GM19240 (cell line): ENCODE data around the gene LINC00632.
A peak's percentile ranks its signal among the peaks of the same experiment; 100 is the strongest.
"Not testable (repeated sequence)": the region's sequence is repeated elsewhere in the genome, so short reads cannot be mapped to it uniquely, and the experiment has no call there.

Experiments
- DNase-seq: peaks from one replicate; pipeline ENCODE4 v3.0.0; 2011; ENCODE audit warnings: low spot score; ENCODE audit not compliant: insufficient read length

LINC00632 gene

GRCh38 chrX:140709421-140709846 is at the start of gene LINC00632:
Gene LINC00632, plus strand, starts transcription at chrX:140709759.
- DNase-seq: no peak

GRCh38 chrX:140661643-140662042 is 47.9 kb upstream of the LINC00632 start:
- DNase-seq: no peak

DNA sequence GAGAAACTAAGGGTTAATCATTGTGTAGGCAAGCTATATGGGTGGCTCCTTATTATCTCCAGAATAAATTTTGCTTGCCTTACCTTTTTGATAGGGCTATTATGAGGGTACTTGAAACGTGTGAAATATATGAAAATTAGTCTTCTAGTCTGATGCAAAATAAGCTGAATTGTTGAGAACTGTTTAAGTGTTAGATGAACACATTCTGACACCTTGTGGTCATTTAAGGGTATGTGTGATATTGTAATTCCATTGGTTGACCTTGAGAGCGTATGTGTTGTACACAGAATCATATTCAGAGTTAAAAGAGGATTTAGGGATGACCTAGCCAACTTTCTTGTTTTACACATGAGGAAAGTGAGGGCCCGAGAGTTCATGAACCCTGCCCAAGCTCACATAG is 44.6 kb upstream of the LINC00632 start:
- no peak for DNase-seq

GRCh38 chrX:140672840-140673731 is 36.5 kb upstream of the LINC00632 start:
- no peak for DNase-seq

- DNase-seq: no peak
Observed at GRCh38 chrX:140687706-140688105, 21.9 kb upstream of the LINC00632 start.

- DNase-seq: not testable (repeated sequence)
Observed at GRCh38 chrX:140691596-140691995, 18.0 kb upstream of the LINC00632 start.

GRCh38 chrX:140697618-140698017 is 11.9 kb upstream of the LINC00632 start:
- no peak for DNase-seq

- DNase-seq: no peak
Observed at GRCh38 chrX:140701480-140701879, 8.1 kb upstream of the LINC00632 start.

- DNase-seq: no peak
Observed at GRCh38 chrX:140710710-140711109, 1.2 kb downstream of the LINC00632 start.

- DNase-seq: no peak
Observed at GRCh38 chrX:140711894-140712293, 2.3 kb downstream of the LINC00632 start.

- no peak for DNase-seq
Observed at GRCh38 chrX:140712413-140713173, 3.0 kb downstream of the LINC00632 start.

DNA sequence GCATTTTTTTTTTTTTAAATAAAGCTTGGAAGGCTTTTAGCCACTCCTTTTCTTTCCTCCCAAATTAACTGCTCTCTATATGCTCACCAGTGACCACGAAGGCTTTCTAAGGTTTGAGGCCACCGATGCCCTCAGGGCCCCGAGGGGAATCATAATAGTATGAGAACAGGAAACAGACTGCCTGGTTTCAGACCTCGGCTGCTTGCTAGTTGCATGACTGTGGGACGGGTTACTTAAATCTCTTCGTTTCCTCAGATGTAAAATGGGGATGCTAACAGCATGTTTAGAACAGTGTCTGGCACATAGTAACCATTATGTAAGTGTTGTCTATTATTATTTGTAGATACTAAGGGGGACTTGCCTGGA is 3.6 kb downstream of the LINC00632 start:
- DNase-seq: no peak

GRCh38 chrX:140715787-140716186 is 6.2 kb downstream of the LINC00632 start:
- no peak for DNase-seq

GRCh38 chrX:140723121-140723715 is 13.7 kb downstream of the LINC00632 start:
- DNase-seq: no peak

DNA sequence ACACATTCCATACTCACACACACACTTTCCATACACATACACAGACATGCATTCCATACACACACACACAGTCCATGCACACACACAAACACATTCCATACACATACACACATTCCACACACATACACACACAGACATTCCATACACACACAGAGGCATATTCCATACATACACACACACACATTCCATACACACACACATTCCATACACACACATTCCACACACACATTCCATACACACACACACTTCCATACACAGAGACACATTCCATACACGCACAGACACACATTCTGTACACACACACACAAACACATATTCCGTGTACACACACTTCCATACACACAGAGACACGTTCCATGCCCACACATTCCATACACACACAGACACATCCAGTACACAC is 14.8 kb downstream of the LINC00632 start:
- DNase-seq: no peak

DNA sequence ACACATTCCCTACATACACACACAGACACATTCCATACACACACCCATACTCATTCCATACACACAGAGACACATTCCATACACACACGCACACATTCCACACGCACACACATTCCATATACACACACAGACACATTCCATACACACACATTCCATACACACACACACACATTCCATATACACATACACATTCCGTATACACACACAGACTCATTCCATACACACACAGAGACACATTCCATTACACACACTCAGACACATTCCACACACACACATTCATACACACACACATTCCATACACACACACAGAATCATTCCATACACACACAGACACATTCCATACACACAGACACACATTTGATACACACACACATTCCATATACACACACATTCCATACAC is 15.2 kb downstream of the LINC00632 start:
- no peak for DNase-seq

- no peak for DNase-seq
Observed at GRCh38 chrX:140725500-140725899, 15.9 kb downstream of the LINC00632 start.

DNA sequence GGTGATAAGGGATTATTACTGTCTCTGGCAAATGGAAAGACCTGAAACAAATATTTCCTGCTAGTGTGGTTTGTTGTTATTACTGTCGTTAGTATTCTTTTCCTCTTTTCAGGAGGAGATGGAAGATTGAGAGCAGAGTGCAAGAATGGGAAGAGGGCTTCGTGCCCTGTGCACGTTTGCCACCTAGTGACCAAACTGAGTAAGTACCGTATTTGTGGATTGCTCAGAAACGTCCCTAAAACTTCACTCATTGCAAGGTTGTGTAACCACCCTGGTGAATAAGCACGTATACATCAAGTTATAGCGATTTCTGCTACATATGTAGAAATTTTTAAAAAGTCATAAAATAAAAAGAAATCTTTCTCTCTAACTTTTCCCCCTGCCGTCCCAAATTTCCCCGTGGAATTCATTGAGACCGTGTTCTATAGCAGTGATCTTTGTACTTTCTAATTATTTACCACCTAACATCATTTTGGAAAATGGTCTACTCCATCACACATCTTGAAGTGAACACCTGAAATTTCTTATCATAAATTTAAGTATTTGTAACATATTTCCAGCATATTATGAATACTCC is 24.3 kb downstream of the LINC00632 start:
- peak; percentile 4 for DNase-seq

DNA sequence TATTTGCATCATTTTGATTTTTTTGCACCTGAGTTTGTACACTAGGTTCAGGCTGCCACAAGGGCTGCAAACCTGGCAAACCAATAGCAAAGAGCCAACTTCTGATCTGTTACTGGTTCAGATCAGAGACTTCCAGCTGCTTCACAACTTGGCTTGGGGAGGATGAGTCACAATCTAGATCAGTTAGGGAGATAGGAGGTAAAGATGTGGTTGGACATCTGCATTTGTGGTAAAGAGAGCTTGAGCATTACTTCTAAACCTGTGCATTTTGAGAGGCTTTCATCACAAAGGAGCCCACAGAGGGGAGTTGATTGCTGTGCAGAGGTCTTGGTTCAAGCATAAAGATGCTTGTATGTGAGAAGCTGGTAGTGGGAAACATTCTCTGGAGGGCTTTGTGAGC is 34.5 kb downstream of the LINC00632 start:
- DNase-seq: no peak

- no peak for DNase-seq
Observed at GRCh38 chrX:140756941-140757340, 47.4 kb downstream of the LINC00632 start.

DNA sequence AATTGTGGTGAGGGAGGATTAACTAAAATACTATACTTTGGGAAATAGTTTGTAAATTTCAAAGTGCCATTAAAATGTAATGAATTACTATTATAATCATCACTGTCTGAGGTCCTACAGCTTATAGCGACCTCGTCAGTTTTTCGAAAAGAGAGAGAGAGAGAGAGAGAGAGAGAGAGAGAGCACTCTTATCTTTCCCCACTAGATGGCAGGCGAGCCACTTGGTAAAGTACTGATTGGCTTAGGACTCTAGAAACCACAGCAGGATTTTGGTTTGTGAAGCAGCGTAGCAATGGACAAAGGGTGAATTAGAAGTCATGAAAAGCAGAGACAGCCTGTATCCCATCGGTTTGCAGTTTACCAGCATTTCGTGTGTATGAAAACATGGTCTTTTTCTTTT is 52.5 kb downstream of the LINC00632 start:
- no peak for DNase-seq

- no peak for DNase-seq
Observed at GRCh38 chrX:140764401-140764919, 54.9 kb downstream of the LINC00632 start.
